ENCODE results near the gene QSOX2.

Gene QSOX2

DNA sequence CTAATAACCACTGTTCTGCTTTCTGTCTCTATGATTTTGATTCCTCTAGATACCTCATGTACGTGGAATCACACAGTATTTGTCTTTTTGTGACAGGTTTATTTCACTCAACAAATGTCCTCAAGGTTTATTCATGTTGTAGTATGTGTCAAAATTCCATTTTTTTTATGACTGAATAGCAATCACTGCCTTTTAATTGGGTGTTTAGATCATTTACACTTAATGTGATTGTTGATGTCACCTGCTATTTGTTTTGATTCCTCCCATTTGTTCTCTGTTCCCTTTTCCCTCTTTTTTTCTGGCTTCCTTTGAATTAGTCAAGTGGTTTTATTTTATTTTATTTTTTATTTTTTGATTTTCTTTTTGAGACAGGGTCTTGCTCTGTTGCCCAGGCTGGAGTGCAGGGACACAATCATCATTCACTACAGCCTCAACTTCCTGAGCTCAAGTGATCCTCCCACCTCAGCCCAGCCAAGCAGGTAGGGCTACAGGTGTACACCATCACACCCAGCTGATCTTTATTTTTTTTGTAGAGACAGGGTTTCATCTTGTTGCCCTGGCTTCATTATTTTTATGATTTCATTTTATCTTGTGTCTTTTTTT, 82.3 kb downstream of the QSOX2 start:
- no peak for DNase-seq

DNA sequence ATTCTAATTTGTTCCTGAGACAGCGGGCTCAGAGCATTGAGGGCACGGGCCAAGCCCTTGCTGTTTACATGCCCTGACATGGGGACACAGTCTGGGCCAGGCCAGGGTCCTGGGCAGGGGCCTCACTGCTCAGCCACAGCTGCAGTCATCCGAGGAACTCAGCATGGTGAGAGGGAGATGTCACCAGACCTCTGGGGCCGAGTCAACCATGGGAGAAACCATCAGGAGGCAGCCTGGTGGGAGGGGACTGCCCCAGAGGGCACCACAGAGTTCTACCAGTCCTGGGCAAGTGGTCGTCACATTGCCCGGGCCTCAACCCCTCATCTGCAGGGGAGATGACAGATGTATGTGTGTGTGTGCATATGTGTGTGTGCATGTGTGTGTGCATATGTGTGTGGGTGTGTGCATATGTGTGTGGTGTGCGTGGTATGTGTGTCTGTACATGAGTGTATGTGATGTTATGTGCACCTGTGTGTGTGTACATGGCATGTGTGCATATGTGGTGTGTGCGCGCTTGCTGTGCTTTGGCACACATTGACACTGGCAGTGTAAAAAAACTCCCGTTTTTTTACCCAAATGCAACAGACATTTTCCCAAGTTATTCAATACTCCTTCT, 84.5 kb downstream of the QSOX2 start:
- no peak for DNase-seq

- no peak for DNase-seq
Observed at GRCh38 chr9:136160381-136160841, 85.2 kb downstream of the QSOX2 start.

DNA sequence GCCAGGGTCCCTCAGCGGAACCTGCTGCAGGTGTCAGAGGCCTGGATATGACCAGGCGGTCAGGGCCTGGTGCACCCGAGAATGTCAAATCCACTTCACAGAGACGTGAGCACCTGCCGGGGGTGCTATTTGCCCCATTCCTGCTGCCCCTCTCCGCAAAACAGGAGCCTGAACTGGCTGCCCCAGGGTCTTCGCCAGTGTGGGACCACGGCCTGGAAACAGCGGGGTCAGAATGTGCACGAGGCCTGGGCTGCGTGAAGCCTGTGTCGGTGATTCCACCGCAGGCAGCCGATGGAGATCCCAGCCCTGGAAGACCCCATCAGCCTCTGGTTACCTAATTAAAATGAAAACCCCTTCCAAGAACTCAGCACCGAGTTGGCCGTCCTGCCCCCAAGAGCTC, 85.8 kb downstream of the QSOX2 start:
- no peak for DNase-seq

GRCh38 chr9:136157477-136158265, 87.9 kb downstream of the QSOX2 start:
- DNase-seq, result no peak

All from HCEC 1CT (cell line).